HepG2 (cell line): ENCODE results near the gene GTF3A. TPM values are rescaled to one million over a fixed set of nuclear protein-coding genes. Genes with fewer than 3 reads are reported as not detected.

ENCODE experiments used
- ATAC-seq: fragments of 200-7000 bp; cut with Tn5 transposase; 3 replicates; pipeline ENCODE4 v1.9.1; 2020; ENCODE audit warnings: mild to moderate bottlenecking, moderate library complexity
- BruUV-seq: library from RNA; stranded (reverse); fragments of 400-500 nt; replicated peaks from 2 replicates; lab custom pipeline; 2021; lab: Mats Ljungman, UMichigan
- CTCF ChIA-PET: fragments of 300-600 bp; formaldehyde crosslinking; extraction: SDS; loops from one replicate; lab custom pipeline; 2021; ENCODE audit warnings: low total read pairs, inconsistent platforms, low intra/inter-chr PET ratio; lab: Yijun Ruan, JAX
- POLR2A ChIA-PET: fragments of 350-600 bp; sonication (Branson Sonifier 250); formaldehyde crosslinking; loops from one replicate; lab custom pipeline; 2020; ENCODE audit warnings: antibody characterized with exemption, inconsistent platforms; lab: Yijun Ruan, JAX
- DNase-seq: peaks from one replicate; pipeline ENCODE4 v3.0.0-alpha.2; 2015; ENCODE audit warnings: low spot score
- FAIRE-seq: peaks from 3 replicates; lab custom pipeline; 2011; peaks lifted over from hg19 to GRCh38; lab: Jason Lieb, UNC
- H2AFZ ChIP-seq: one replicate; pipeline ENCODE4 v1.6.1; 2011; ENCODE audit warnings: low read length, inconsistent platforms
- H3K27ac ChIP-seq: fragments of 300-600 bp; 3 replicates; pipeline ENCODE4 v1.8.0; 2011; ENCODE audit warnings: mixed run types, mild to moderate bottlenecking, mixed read lengths, low read length, inconsistent platforms; ENCODE audit not compliant: insufficient read depth; ENCODE audit errors: extremely low read length
- H3K27me3 ChIP-seq, 2 experiments: fragments of 200-600 bp in 1 of 2; 2 replicates in 1 of 2; 3 replicates in 1 of 2; pipeline versions ENCODE4 v1.6.0 to v1.8.0; 2011; ENCODE audit warnings: low read length in 2 of 2, mild to moderate bottlenecking in 2 of 2, moderate library complexity in 2 of 2, inconsistent platforms in 1 of 2; ENCODE audit not compliant: insufficient read depth in 2 of 2, control insufficient read depth in 1 of 2
- H3K36me3 ChIP-seq, 2 experiments: fragments of 200-600 bp in 1 of 2; replicated peaks in 1 of 2; 2 replicates in 1 of 2; 3 replicates in 1 of 2; pipeline versions ENCODE4 v1.5.1 to v1.8.0; 2011; ENCODE audit warnings: low read length in 2 of 2, inconsistent platforms in 1 of 2; ENCODE audit not compliant: insufficient read depth in 2 of 2, control insufficient read depth in 1 of 2
- H3K4me1 ChIP-seq: 2 replicates; pipeline ENCODE4 v1.5.1; 2012; ENCODE audit warnings: low read length, inconsistent platforms; ENCODE audit not compliant: insufficient read depth
- H3K4me2 ChIP-seq: 2 replicates; pipeline ENCODE4 v1.6.0; 2011; ENCODE audit warnings: low read depth, low read length, inconsistent platforms
- H3K4me3 ChIP-seq, 3 experiments: fragments of 200-600 bp in 1 of 3; sonication (generic), shearing (Covaris generic) in 1 of 3; replicated peaks in 1 of 3; 2 replicates each; pipeline ENCODE4 v1.5.1; 2011 to 2016; ENCODE audit warnings: low read length in 3 of 3, inconsistent platforms in 2 of 3, low read depth in 2 of 3, mild to moderate bottlenecking in 2 of 3, control low read depth in 1 of 3, mixed read lengths in 1 of 3; ENCODE audit not compliant: insufficient read depth in 1 of 3
- H3K79me2 ChIP-seq: one replicate; pipeline ENCODE4 v1.6.1; 2011; ENCODE audit warnings: low read length, inconsistent platforms; ENCODE audit not compliant: insufficient read depth
- H3K9ac ChIP-seq: 2 replicates; pipeline ENCODE4 v1.6.0; 2011; ENCODE audit warnings: mild to moderate bottlenecking, low read depth, low read length, inconsistent platforms; ENCODE audit not compliant: insufficient read depth
- H3K9me3 ChIP-seq: 2 replicates; pipeline ENCODE4 v1.5.1; 2012; ENCODE audit warnings: mild to moderate bottlenecking, low read length
- H4K20me1 ChIP-seq: 2 replicates; pipeline ENCODE4 v1.6.0; 2011; ENCODE audit warnings: inconsistent platforms, mild to moderate bottlenecking, low read length, moderate library complexity; ENCODE audit not compliant: insufficient read depth
- BORCS8-MEF2B ChIP-seq: sonication (generic); formaldehyde crosslinking; IDR thresholded peaks from 2 replicates; pipeline ENCODE4 v1.8.0; 2022; ENCODE audit warnings: mild to moderate bottlenecking, missing genetic modification reagents
- BRD4 ChIP-seq: sonication (generic); formaldehyde crosslinking; IDR thresholded peaks from 2 replicates; pipeline ENCODE4 v1.4.0; 2020; ENCODE audit warnings: missing genetic modification reagents
- KLF13 ChIP-seq: sonication (generic); formaldehyde crosslinking; IDR thresholded peaks from 2 replicates; pipeline ENCODE4 v1.4.0; 2020; ENCODE audit warnings: mild to moderate bottlenecking, missing genetic modification reagents
- MED8 ChIP-seq: sonication (generic); formaldehyde crosslinking; IDR thresholded peaks from 2 replicates; pipeline ENCODE4 v1.8.1; 2023; ENCODE audit warnings: mild to moderate bottlenecking, missing genetic modification reagents; ENCODE audit not compliant: insufficient replicate concordance
- NKX3-1 ChIP-seq: sonication (generic); formaldehyde crosslinking; IDR thresholded peaks from 2 replicates; pipeline ENCODE4 v1.5.0; 2020; ENCODE audit warnings: missing genetic modification reagents
- PRPF4 ChIP-seq: fragments of 200-400 bp; formaldehyde crosslinking; IDR thresholded peaks from 2 replicates; pipeline ENCODE4 v1.6.1; 2016; ENCODE audit warnings: low read length, low read depth; ENCODE audit not compliant: poor library complexity, severe bottlenecking
- TP53 ChIP-seq: sonication (generic); formaldehyde crosslinking; conservative IDR thresholded peaks from 2 replicates; pipeline ENCODE4 v1.4.0; 2020; ENCODE audit warnings: missing genetic modification reagents
- ZBTB38 ChIP-seq: sonication (generic); formaldehyde crosslinking; IDR thresholded peaks from 2 replicates; pipeline ENCODE4 v1.5.1; 2020; ENCODE audit warnings: mild to moderate bottlenecking, missing genetic modification reagents
- WGBS: methylation state at CpG from one replicate; pipeline ENCODE4 v1.1.6; 2017; ENCODE audit warnings: low lambda C conversion rate; 5-methylcytosine and 5-hydroxymethylcytosine counted together
- in situ Hi-C: cut with HindIII; loops from 2 replicates; pipeline ENCODE4 v1.10.0; 2017; ENCODE audit warnings: low pct_unique_long_range_greater_than_20kb; ENCODE audit not compliant: extremely low pct_ligation_motif_present
- intact Hi-C: fragments of 100-400 bp; cut with micrococcal nuclease; formaldehyde crosslinking; loops from one replicate; pipeline ENCODE4 v1.10.0; 2022; ENCODE audit not compliant: unreplicated experiment
- polyA plus RNA-seq, 8 experiments: library from polyadenylated mRNA; depleted of rRNA in 3 of 8; stranded (reverse) in 7 of 8; unstranded in 1 of 8; fragments of >200 nt; fragmentation: Illumina TruSeq in 4 of 8; extraction: Trizol in 4 of 8; gene quantifications; 2 replicates each; pipeline versions ENCODE4 v1.2.1 to v1.2.3, GENCODE V29; 2011 to 2016; ENCODE audit warnings: low read depth in 4 of 8, missing spikeins in 1 of 8, mixed read lengths in 1 of 8; ENCODE audit not compliant: insufficient read depth in 1 of 8
- total RNA-seq, 5 experiments: library from RNA; depleted of rRNA; stranded (reverse); fragments of >200 nt; fragmentation: Illumina TruSeq; extraction: Trizol; gene quantifications; 2 replicates each; pipeline ENCODE4 v1.2.3, GENCODE V29; 2016; ENCODE audit warnings: low read depth in 1 of 5
- TF ChIP-seq, protein P1 (sequence below): sonication (generic); formaldehyde crosslinking; IDR thresholded peaks from 2 replicates; pipeline ENCODE4 v1.4.0; 2020; ENCODE audit warnings: missing genetic modification reagents
- TF ChIP-seq, protein P2 (sequence below): sonication (generic); formaldehyde crosslinking; IDR thresholded peaks from 2 replicates; pipeline ENCODE4 v1.4.0; 2020; ENCODE audit warnings: missing genetic modification reagents, mild to moderate bottlenecking, borderline replicate concordance
- TF ChIP-seq, protein P3 (sequence below): sonication (generic); formaldehyde crosslinking; conservative IDR thresholded peaks from 2 replicates; pipeline ENCODE4 v1.4.0; 2020; ENCODE audit warnings: missing genetic modification reagents
- TF ChIP-seq, protein P4 (sequence below): sonication (generic); formaldehyde crosslinking; IDR thresholded peaks from 2 replicates; pipeline ENCODE4 v1.4.0; 2020; ENCODE audit warnings: mild to moderate bottlenecking, missing genetic modification reagents

GTF3A gene
- total and polyA plus RNA-seq, 2 of the 13 experiments (the other 11 are each of a cell fraction or from before 2014, with no cell fraction given), result 42.1 to 176 TPM

DNA sequence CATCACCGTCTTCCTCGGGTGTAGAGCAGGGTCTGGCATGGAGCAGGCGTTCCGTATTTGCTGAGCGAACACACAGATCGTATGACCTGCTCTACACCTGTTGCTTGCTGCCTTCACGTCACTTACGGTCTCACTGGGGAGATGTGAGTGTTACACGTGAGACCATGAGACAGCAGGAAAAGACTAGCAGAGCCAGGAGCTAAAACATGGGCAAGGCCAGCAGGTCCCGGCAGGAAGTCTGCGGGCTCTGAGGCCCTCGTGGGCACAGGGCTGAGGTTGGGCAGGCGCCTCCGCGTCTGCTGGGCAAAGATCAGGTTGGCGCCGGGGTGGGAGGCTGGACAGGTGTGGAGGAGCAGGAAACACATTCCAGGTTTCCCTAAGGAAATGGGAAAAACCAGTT, 19.7 kb upstream of the GTF3A start:
- H4K20me1 ChIP-seq, result no peaks in the 10 kb centered on the region
- TF ChIP-seq, protein P1, sequence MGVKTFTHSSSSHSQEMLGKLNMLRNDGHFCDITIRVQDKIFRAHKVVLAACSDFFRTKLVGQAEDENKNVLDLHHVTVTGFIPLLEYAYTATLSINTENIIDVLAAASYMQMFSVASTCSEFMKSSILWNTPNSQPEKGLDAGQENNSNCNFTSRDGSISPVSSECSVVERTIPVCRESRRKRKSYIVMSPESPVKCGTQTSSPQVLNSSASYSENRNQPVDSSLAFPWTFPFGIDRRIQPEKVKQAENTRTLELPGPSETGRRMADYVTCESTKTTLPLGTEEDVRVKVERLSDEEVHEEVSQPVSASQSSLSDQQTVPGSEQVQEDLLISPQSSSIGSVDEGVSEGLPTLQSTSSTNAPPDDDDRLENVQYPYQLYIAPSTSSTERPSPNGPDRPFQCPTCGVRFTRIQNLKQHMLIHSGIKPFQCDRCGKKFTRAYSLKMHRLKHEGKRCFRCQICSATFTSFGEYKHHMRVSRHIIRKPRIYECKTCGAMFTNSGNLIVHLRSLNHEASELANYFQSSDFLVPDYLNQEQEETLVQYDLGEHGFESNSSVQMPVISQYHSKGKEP (CRISPR knock-in tag), result no peak
- TF ChIP-seq, protein P2, sequence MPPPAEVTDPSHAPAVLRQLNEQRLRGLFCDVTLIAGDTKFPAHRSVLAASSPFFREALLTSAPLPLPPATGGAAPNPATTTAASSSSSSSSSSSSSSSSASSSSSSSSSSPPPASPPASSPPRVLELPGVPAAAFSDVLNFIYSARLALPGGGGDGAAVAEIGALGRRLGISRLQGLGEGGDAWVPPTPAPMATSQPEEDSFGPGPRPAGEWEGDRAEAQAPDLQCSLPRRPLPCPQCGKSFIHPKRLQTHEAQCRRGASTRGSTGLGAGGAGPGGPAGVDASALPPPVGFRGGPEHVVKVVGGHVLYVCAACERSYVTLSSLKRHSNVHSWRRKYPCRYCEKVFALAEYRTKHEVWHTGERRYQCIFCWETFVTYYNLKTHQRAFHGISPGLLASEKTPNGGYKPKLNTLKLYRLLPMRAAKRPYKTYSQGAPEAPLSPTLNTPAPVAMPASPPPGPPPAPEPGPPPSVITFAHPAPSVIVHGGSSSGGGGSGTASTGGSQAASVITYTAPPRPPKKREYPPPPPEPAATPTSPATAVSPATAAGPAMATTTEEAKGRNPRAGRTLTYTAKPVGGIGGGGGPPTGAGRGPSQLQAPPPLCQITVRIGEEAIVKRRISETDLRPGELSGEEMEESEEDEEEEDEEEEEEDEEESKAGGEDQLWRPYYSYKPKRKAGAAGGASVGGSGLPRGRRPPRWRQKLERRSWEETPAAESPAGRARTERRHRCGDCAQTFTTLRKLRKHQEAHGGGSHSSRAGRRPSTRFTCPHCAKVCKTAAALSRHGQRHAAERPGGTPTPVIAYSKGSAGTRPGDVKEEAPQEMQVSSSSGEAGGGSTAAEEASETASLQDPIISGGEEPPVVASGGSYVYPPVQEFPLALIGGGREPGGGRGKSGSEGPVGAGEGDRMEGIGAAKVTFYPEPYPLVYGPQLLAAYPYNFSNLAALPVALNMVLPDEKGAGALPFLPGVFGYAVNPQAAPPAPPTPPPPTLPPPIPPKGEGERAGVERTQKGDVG (CRISPR knock-in tag), result peak; percentile 41; the same call in 1 of the 2 replicates
- TF ChIP-seq NKX3-1 (CRISPR knock-in tag) (no peak), TP53 (CRISPR knock-in tag) (no peak), BRD4 (CRISPR knock-in tag) (peak; percentile 47; the same call in 1 of the 2 replicates), BORCS8-MEF2B (CRISPR knock-in tag) (0 out of 2 replicates have a peak, but pooled peaks have one; percentile 12), PRPF4 (peak; percentile 50), ZBTB38 (CRISPR knock-in tag) (peak; percentile 92), KLF13 (no peak), MED8 (peak; percentile 30)
- TF ChIP-seq, protein P3, sequence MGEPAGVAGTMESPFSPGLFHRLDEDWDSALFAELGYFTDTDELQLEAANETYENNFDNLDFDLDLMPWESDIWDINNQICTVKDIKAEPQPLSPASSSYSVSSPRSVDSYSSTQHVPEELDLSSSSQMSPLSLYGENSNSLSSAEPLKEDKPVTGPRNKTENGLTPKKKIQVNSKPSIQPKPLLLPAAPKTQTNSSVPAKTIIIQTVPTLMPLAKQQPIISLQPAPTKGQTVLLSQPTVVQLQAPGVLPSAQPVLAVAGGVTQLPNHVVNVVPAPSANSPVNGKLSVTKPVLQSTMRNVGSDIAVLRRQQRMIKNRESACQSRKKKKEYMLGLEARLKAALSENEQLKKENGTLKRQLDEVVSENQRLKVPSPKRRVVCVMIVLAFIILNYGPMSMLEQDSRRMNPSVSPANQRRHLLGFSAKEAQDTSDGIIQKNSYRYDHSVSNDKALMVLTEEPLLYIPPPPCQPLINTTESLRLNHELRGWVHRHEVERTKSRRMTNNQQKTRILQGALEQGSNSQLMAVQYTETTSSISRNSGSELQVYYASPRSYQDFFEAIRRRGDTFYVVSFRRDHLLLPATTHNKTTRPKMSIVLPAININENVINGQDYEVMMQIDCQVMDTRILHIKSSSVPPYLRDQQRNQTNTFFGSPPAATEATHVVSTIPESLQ (CRISPR knock-in tag), result no peak
- TF ChIP-seq, protein P4, sequence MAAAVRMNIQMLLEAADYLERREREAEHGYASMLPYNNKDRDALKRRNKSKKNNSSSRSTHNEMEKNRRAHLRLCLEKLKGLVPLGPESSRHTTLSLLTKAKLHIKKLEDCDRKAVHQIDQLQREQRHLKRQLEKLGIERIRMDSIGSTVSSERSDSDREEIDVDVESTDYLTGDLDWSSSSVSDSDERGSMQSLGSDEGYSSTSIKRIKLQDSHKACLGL (CRISPR knock-in tag), result no peak

More for the DNA sequence above, 19.7 kb upstream of the GTF3A start:
- peak overlapping the region; percentile 64 for H3K9ac ChIP-seq
- CTCF ChIA-PET, result no interaction called here
- no peaks in the 10 kb centered on the region for H3K27me3 ChIP-seq
- 93% methylated on average over 17 of the region's 17 CpGs for WGBS
- POLR2A ChIA-PET, result interaction anchor here (1.7 to 3.6 kb wide), 3 partner anchors 8 to 21 kb away, joined by 6 to 38 read pairs (median 14); partner anchors contain the start of gene GTF3A
- FAIRE-seq, result no peak
- ATAC-seq, result no peak
- peak overlapping the region; percentile 91 for H3K27ac ChIP-seq
- no peaks in the 10 kb centered on the region for H3K79me2 ChIP-seq
- in situ Hi-C loops, result no loop called here
- peak overlapping the region in 1 of 3 experiments; percentile 53; a peak in 1 of 6 replicates for H3K4me3 ChIP-seq
- peaks cover 65% of the 10 kb centered on the region for H3K4me1 ChIP-seq
- intact Hi-C loops, result loop anchor here (1.0 kb wide), 1 partner anchor 21 kb away; no protein-coding TSS in a partner anchor
- no peaks in the 10 kb centered on the region for H3K9me3 ChIP-seq
- no peaks in the 10 kb centered on the region for H3K36me3 ChIP-seq
- DNase-seq, result no peak
- peak overlapping the region; percentile 62 for H2AFZ ChIP-seq
- no TSS peak for BruUV-seq
- H3K4me2 ChIP-seq, result peak overlapping the region; percentile 68
